ENCODE measurements around the gene CEMP1. TPM values are rescaled to one million over a fixed set of nuclear protein-coding genes. Genes with fewer than 3 reads are reported as not detected.

The CEMP1 gene
- polyA plus RNA-seq, 1 of the 3 experiments (the other 2 are of a cell fraction) = not detected

GRCh38 chr16:2494616-2495015, 36.6 kb downstream of the CEMP1 start:
- ChIA-PET POLR2A (no interaction called here), CTCF (interaction anchor here (1.4 kb wide), 1 partner anchor 21 kb away, joined by 3 read pairs; no protein-coding TSS in a partner anchor)
- Histone ChIP-seq H3K36me3 (replicated peaks in 1 of 2; ENCODE audit: control insufficient read depth in 1 of 2, insufficient read depth in 2 of 2, low read length in 1 of 2) (peaks cover 0 to 16% of the 10 kb centered on the region in 2 experiments), H3K9ac (no peak overlapping the region), H3K79me2 (ENCODE audit: insufficient read depth) (no peaks in the 10 kb centered on the region), H3K9me3 (no peaks in the 10 kb centered on the region), H4K20me1 (ENCODE audit: insufficient read depth) (no peaks in the 10 kb centered on the region), H3K4me1 (ENCODE audit: control insufficient read depth in 1 of 2, insufficient read depth in 2 of 2, low read depth in 1 of 2, low read length in 1 of 2) (peaks cover 0 to 17% of the 10 kb centered on the region in 2 experiments; a peak in 1 of 4 replicates), H3K27ac (ENCODE audit: low read depth in 2 of 2, low read length in 1 of 2) (no peak overlapping the region), H2AFZ (ENCODE audit: low read depth) (no peak overlapping the region), H3K27me3 (ENCODE audit: insufficient read depth) (no peaks in the 10 kb centered on the region), H3K9me2 (no peaks in the 10 kb centered on the region), H3F3A (replicated peaks; ENCODE audit: insufficient read depth) (no peaks in the 10 kb centered on the region), H3K4me2 (no peak overlapping the region), H3K4me3 (ENCODE audit: low read depth in 2 of 2, low read length in 1 of 2) (no peak overlapping the region)
- no peak for TF ChIP-seq GATA2 (CRISPR knock-in tag; IDR thresholded peaks at IDR 0.05)
- TF ChIP-seq CHD2 (IDR thresholded peaks at IDR 0.05; ENCODE audit: low read length, partially characterized antibody) = no peak
- no peak for TF ChIP-seq CTCF (IDR thresholded peaks at IDR 0.05)
- no peak for TF ChIP-seq SMC3 (IDR thresholded peaks at IDR 0.05; ENCODE audit: low read depth, low read length)
- TF ChIP-seq REST (IDR thresholded peaks at IDR 0.05; ENCODE audit: low read depth, low read length) = no peak
- TF ChIP-seq MEF2A (IDR thresholded peaks at IDR 0.05; ENCODE audit: borderline replicate concordance, low read depth) = no peak
- TF ChIP-seq MAX (IDR thresholded peaks at IDR 0.05; ENCODE audit: low read depth) = no peak
- no peak for TF ChIP-seq RFX5 (IDR thresholded peaks at IDR 0.05; ENCODE audit: low read length)
- TF ChIP-seq FOSL2 (IDR thresholded peaks at IDR 0.05; ENCODE audit: borderline replicate concordance, low read depth) = no peak
- no peak for TF ChIP-seq USF2 (IDR thresholded peaks at IDR 0.05; ENCODE audit: borderline replicate concordance, low read depth, low read length)
- no peak for TF ChIP-seq NFIC (IDR thresholded peaks at IDR 0.05; ENCODE audit: borderline replicate concordance)
- no peak for TF ChIP-seq FOXJ3 (CRISPR knock-in tag; IDR thresholded peaks at IDR 0.05)
- TF ChIP-seq TAF1 (IDR thresholded peaks at IDR 0.05; ENCODE audit: borderline replicate concordance, low read depth, low read length) = no peak
- TF ChIP-seq EP300 (IDR thresholded peaks at IDR 0.05; ENCODE audit: borderline replicate concordance in 1 of 2, low read depth in 1 of 2, low read length in 1 of 2) = no peak
- 93% methylated on average over 5 of the region's 5 CpGs for WGBS (ENCODE audit: low lambda C conversion rate)
- DNase-seq = no peak

Data from SK-N-SH (cell line).